HG03066 (cell line): ENCODE data around the gene KRTAP9-9.
"Not testable (repeated sequence)": the region's sequence is repeated elsewhere in the genome, so short reads cannot be mapped to it uniquely, and the experiment has no call there.

Experiments used
- ATAC-seq: cut with Tn5 transposase; IDR thresholded peaks from one replicate; pipeline ENCODE4 v1.9.1; 2021; ENCODE audit warnings: low read depth; ENCODE audit not compliant: unreplicated experiment

KRTAP9-9 gene

DNA sequence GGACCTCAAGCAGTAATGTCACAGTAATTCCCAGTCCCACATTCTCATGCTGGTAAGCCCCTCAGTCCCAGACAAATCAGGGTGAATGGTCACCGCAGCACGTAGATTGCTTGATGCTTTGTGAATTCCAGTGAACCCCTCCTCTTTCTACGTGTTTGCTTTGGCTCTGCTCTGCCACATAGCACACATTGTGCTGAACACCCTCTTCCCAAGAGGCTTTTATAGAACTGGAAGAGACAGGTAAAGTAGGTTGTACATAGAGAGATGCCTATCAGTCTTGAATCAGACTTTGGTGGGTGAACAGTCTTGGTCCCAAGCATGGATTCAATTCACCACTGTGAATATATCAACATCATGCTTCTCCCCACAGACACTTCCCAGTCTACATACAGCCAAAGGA, 9.4 kb downstream of the KRTAP9-9 start:
- ATAC-seq, result no peak

DNA sequence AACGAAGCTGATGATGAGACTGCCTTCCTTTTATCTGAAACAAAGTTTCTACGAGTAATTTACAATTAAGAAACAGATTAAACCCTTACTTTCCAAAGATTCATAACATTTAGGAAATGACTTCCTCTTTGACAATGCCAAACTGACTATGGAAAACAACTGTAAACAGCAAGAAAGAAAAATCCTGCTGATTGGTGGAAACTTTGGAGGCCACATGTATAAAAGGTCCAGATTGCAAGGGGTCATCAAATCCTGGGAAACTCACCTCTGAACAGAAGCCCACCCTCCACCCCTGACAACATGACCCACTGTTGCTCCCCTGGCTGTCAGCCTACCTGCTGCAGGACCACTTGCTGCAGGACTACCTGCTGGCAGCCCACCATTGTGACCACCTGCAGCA, 9.9 kb downstream of the KRTAP9-9 start, which contains the start of gene KRTAP9-6:
TSS of gene KRTAP9-6 (plus strand) at position 301 of the 400 bp plus-strand sequence. CDS start at position 301, 0 bp downstream.
- no peak for ATAC-seq

DNA sequence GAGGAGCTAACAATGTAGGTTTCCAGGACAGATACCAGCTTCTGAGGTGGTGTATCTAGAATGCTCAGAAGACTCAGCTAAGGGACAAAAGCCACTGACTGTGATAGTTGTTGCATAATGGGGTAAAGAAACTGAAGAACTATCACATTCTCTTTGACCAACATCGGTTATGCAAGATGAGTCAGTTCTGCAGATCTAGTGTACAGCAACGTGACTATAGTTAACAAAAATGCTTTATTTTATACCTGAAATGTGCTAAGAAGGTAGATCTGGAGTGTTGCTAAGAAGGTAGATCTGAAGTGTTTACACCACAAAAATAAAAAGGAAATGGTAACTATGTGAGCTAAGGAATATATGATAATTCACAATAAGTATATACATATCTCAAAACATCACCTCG, 12.5 kb downstream of the KRTAP9-9 start:
- no peak for ATAC-seq

DNA sequence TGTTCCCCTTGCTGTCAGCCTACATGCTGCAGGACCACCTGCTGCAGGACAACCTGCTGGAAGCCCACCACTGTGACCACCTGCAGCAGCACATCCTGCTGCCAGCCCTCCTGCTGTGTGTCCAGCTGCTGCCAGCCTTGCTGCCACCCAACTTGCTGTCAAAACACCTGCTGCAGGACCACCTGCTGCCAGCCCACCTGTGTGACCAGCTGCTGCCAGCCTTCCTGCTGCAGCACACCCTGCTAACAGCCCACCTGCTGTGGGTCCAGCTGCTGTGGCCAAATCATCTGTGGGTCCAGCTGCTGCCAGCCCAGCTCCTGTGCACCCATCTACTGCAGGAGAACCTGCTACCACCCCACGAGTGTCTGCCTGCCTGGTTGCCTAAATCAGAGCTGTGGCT, 16.1 kb downstream of the KRTAP9-9 start:
- ATAC-seq, result not testable (repeated sequence)

DNA sequence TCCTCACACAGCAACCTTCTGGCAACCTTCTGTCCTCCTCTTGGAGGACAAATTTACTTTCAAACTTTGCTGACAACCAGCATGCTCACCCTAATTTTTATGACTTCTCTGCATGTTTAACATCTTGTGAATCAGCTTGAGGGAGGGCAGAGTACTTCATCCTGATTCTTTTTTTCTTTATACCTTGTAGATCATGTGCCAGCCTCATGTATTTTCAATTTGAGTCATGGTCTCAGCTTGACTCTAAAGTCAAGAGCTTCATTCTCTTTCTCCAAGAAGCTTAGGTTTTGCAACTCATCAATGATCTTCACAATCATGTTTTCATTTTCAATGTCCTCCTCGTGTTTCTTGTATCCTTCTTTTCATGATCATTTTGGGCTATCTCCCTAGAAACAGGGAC, 16.7 kb downstream of the KRTAP9-9 start:
- no peak for ATAC-seq

DNA sequence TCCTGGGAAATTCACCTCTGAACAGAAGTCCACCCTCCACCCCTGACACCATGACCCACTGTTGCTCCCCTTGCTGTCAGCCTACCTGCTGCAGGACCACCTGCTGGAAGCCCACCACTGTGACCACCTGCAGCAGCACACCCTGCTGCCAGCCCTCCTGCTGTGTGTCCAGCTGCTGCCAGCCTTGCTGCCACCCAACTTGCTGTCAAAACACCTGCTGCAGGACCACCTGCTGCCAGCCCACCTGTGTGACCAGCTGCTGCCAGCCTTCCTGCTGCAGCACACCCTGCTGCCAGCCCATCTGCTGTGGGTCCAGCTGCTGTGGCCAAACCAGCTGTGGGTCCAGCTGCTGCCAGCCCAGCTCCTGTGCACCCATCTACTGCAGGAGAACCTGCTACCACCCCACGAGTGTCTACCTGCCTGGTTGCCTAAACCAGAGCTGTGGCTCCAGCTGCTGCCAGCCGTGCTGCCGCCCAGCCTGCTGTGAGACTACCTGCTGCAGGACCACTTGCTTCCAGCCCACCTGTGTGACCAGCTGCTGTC, 20.5 kb downstream of the KRTAP9-9 start, which contains the start of gene KRTAP9-7:
TSS of gene KRTAP9-7 (plus strand) at position 51 of the 543 bp plus-strand sequence. CDS start at position 51, 0 bp downstream.
- not testable (repeated sequence) for ATAC-seq

DNA sequence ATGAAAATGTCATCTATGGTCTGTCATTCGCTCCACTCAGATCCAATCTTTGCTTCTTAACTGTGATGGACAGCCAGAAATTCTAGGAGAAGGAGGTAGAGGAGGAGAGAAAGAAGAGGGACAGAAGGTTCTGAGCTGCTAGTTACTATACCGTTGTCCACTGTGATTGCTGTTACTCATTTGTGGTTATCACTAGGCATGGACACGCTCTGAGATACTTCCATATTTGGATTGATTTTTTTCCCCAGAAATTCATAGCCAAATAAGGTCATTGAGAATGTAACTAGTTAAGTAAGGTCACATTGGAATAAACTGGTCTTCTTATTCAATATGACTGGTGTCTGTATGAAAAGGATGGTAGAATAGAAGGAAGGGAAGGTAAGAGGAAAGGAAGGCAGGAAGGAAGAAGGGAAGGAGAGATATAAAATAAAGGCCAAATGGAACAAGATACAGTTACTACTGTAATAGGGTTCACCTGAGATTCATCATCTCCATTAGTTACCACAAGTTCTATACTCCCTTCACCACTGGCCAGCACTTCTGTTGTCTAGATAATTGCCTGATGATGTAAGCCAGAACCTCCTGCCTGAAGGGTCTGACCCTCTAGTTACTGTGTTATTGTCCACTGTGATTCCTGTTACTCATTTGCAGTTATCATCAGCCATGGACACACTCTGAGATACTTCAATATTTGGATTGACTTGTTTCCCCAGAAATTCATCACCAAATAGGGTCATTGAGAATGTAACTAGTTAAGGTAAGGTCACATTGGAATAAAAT, 23.2 kb downstream of the KRTAP9-9 start:
- ATAC-seq, result no peak

DNA sequence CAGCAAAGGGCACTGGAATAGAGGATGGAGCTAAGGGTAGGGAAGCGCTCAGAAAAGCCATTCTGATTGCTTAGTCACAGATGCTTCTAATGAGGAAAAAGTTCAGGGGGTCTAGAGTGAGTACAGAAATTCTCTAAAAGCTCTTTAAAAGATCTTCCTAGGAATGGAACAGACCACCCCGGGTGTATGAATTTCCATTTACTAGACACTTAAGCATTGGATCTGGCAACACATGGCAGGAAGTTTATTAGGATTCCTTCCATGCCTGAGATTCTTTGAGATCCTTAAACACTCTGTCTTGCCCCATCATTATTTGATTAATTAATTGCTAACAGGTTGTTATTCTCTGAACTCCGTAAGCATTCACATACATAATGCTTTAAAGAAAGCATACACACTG, 28.9 kb downstream of the KRTAP9-9 start:
- ATAC-seq, result no peak

DNA sequence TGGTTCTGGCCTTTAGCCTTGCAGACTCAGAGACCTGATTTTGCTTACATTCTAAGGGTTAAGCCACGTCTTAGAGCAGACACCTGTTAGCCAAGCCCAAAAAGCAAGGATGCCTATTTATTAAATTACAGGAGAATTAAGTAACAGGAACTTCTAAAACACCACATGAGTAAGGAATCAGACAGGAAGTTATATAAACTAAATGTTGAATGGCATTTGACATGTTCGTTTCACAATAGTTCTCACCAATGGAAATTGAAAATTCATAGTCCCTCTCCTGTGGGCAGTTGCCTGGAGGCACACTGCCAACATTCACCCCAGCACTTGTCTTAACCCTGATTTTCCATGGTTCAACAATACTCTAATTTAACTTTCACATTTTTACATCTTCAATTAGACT, 29.4 kb downstream of the KRTAP9-9 start:
- ATAC-seq, result no peak

DNA sequence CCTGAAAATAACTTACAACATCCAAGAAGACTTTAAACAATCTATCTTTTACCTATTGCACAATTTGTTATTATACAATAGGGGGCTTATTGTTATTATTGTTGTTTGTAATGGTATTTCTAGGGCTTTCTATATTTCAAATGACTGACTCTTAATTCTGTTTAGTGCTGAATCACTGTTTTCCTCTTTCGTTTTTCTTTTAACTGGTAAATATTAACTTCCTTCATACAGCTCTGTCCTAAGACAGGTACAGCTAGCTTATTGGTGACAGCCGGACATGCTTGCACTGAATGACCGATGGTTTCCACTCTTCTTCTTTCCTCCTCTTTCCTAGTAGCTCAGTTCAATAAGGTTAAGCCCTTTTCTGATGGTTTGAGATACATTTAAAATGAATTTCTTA, 31.9 kb downstream of the KRTAP9-9 start:
- no peak for ATAC-seq

DNA sequence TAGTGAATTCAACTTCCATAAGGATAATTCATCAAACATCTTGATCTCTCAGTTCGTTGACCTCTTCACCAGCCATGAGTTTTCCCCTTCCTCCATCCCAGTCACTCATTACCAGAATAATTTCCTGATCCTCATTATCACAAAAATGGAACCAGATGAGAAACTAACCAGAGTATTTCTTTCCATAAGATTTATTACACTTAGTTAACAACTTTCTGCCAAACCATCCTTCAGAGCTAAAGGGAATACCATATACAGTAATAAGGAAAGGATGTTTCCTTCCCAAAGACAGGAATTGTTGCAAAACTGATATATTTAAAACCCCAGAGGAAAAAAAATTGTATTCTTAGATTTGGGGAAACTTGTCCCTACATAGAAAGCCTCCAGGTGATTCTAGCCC, 38.8 kb downstream of the KRTAP9-9 start:
- no peak for ATAC-seq

DNA sequence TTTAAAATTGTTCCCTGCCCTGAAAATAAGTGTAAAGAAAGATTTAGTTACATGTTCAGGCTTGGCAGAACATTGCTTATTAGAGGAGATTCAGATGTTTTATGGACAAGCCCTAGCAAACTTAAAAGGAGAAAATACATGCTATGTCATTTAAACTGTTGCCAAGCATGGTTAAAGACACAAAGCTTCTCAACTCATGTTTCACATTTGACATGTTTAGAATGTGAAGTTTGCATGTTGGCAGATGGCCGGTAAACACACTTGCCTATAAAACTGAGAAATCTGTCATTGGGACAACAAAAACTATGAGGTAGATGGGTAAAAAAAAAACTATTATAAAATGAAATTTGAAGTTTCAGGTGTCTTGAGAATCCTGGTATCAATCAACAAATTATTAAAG, 41.7 kb downstream of the KRTAP9-9 start:
- ATAC-seq, result no peak

DNA sequence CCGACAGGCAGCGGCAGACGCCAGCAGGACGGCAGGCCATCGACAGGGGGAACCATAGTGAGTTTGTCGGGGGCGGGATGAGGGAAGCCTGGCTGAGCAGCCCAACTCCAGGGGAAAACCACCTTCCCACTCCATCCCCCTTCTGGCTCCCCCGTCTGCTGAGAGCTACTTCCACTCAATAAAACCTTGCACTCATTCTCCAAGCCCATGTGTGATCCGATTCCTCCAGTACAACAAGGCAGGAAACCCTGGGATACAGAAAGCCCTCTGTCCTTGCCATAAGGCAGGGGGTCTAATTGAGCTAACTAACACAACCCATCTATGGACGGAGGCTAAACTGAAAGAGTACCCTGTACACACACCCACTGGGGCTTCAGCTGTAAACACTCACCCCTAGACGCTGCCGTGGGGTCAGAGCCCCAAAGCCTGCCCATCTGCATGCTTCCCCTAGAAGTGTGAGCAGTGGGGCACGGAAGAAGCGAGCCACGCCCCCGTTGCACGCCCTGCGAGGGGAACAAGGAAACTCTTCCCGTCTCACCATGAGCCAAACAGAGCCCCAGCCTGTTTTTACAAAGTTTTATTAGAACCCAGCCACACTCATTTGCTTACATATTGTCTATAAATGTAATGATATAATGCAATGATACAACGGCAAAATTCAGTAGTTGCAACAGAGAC, 43.4 kb downstream of the KRTAP9-9 start:
- no peak for ATAC-seq

DNA sequence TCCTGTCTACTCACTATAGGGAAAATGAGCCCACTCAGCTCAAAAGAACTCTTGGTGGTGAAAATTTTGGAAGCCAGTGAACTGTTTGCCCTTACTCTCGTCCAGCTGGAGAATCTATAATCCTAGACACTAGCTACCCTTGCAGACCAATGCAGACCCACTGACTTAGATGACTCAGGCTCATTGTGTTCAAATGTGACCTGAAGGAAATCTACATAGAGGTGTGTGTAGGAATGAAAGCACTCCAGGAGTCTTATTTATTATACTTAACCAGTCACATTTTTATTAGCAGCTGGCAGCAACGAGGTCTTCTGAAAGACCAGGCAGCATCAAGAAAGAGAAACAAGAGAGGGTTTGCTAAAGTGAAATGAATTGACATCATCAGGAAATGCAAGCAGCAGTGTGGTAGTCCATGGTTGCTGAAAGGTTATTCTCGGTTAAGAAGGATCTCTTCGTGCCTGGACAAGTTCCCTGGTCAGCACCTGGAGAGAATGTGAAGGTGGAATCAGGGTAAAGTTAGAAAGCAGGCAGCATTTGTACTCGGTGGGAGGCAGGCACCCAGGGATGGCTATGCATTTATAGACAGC, 46.1 kb downstream of the KRTAP9-9 start:
- no peak for ATAC-seq

DNA sequence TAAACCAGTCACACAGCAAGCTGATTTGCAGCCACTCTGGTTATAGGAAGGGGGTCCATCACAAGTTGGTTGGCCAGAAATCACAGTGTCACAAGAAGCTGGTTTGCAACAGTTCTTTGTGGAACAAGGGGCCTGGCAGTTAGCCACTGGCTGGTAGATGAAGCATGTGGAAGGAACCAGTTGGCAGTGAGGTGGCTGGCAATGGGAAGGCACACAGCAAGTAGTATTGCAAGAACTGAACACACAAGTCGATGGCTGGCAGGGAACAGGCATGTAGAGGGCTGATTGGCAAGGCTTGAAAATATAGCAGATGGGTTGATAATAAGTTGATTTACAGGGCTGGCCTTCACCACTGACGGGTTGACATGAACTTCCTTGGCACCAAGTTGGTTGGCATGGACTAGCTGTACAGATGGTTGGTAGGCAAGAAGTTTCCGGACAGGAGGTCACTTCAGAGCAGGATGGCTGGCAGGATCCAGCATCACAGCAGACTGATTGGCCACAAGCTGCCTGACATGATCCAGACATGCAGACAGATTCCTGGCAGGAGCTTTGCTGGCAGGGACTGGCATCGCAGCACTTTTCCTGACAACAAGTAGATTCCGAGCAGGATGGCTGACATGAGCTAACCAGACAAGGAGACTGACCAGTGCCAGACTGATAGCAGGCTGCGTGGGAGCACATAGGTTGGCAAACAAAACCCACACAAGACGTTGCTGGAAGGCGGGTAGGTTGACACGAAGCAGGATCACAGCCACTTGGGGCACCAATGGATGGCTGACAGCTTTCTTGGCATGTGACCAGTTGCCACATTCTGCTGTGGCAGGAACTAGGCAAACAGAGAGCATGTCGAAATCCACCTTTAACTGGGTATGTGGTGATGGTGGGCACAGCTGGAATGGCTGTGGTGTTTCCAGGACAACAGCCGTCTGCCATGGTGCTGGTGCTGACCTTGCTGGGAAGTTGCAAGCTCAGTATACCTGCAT, 47.0 kb downstream of the KRTAP9-9 start, which contains the start of gene KRTAP29-1:
TSS of gene KRTAP29-1 (minus strand) at position 936 of the 986 bp plus-strand sequence. CDS start at position 936, 0 bp downstream.
- no peak for ATAC-seq

DNA sequence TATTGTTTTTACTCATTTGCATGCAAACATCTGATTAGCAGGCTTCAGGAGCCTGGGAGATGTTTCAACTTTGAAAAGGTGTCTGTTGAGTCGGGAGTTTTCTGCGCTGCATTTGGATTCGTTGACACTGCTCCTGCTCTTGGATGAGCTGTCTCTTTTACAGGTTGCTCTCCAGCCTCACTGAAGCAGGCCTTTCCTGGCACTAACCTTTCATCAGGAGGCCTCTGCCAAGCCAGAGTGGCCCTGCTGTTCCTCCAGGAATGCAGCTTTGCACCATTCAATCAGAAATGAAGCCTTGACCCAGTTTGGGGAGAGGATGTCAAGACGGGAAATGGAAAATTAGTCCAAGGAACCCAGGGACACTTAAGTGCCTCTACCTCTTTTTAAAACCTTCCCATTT, 47.8 kb downstream of the KRTAP9-9 start:
- no peak for ATAC-seq

DNA sequence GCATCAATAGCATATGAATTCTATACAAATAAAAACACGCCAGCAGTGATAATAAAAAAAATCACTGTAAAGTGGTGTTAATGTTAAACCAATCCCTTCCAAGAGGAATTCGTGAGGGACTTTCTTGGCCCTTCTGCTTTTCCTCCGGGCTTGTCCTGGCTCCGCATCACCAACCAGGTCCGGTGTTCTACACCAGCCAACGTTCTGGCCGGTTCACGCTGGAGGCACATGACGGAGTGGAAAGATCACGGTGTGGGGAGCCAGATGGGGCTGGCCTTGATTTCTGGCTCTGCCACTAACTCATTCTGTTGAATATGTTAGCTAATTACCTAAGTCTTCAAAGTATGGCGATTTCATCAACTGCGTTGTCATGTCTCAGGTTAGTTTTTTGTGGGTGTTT, 48.9 kb downstream of the KRTAP9-9 start:
- no peak for ATAC-seq
